ENCODE results near the gene F2.
A peak's percentile ranks its signal among the peaks of the same experiment; 100 is the strongest.

The F2 gene

DNA sequence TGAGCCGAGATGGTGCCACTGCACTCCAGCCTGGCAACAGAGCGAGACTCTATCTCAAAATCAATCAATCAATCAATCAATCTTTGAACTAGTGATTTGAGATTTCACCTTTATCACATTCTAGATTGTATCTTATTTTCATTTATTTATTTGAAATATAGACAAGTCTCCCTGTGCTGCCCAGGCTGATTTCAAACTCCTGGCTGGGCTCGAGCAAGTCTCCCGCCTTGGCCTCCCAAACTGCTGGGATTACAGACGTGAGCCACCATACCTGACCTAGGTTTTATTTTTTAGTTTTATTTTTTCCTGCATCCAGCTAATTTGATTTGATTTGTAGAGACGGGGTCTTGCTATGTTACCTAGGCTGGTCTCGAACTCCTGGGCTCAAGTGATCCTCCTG lies 17.1 kb downstream of the F2 start:
- no peak for DNase-seq
- intact Hi-C loops (cut with DNase I), result no loop called here

GRCh38 chr11:46736615-46737014 lies 17.6 kb downstream of the F2 start:
- intact Hi-C loops (cut with DNase I), result no loop called here
- DNase-seq, result no peak

- DNase-seq, result no peak
- intact Hi-C loops (cut with DNase I), result no loop called here
Measured at GRCh38 chr11:46737699-46738098, 18.7 kb downstream of the F2 start.

GRCh38 chr11:46738887-46739286 lies 19.9 kb downstream of the F2 start:
- no peak for DNase-seq
- intact Hi-C loops (cut with DNase I), result no loop called here

DNA sequence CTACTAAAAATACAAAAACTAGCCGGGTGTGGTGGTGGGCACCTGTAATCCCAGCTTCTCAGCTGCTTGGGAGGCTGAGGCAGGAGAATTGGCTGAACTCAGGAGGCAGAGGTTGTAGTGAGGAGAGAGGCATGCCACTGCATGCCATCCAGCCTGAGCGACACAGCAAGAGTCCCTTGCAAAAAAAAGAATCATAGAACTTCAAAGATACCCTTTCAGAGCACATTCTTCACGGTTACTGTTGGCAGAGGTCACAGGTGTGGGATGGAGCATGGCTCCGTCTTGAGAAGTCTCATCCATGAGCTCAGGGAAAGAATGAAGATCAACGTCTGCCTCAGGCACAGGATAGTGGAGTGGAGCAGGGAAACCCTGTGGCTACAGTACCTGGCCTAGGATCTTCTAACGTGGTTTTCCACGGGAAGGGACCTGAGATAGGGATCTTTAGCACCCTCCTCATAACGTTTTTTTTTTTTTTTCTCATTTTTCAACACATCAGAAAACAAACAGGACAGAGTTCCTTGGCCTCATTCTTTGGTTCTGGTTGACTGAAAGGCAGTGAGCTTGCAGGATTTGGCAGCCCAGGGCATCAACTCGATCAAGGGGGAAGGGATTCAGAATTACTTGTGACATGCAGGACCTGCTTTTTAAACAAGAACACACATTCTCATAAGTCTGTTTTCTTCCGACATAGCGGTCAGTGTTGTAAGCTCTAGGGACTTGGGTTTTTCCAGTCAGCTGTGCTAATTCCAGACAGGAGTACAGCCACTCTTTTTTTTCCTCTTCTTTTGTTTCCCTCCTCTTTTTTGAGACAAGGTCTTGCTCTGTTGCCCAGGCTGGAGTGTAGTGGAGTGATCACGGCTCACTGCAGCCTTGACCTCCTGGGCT lies 22.8 kb downstream of the F2 start:
- no peak for DNase-seq
- intact Hi-C loops (cut with DNase I), result no loop called here

GRCh38 chr11:46743043-46743442 lies 24.0 kb downstream of the F2 start:
- DNase-seq, result no peak
- intact Hi-C loops (cut with DNase I), result no loop called here

GRCh38 chr11:46743693-46744339 lies 24.8 kb downstream of the F2 start:
- no peak for DNase-seq
- intact Hi-C loops (cut with DNase I), result no loop called here

- no peak for DNase-seq
- intact Hi-C loops (cut with DNase I), result no loop called here
Measured at GRCh38 chr11:46745328-46745727, 26.3 kb downstream of the F2 start.

DNA sequence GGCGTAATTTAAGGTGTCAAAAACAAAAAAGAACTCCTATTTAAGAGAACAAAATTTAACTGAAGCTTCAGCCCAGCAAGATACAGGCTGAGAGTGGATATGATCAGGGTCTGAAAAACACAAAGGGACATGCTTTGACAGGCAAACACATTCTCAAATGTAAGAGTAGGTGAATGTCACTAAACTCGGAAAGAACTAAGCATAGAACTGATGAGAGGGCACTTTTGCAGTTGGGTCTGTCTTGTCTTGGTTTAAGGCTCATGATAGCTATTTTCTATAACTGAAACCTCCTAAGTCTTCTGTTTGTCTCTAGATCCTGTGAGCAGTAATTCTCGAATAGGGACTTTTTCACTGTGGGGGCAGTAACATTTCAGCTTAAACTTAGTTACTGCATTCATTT lies 27.0 kb downstream of the F2 start:
- no peak for DNase-seq
- intact Hi-C loops (cut with DNase I), result no loop called here

- intact Hi-C loops (cut with DNase I), result no loop called here
- no peak for DNase-seq
Measured at GRCh38 chr11:46747150-46747549, 28.1 kb downstream of the F2 start.

- no peak for DNase-seq
- intact Hi-C loops (cut with DNase I), result no loop called here
Measured at GRCh38 chr11:46755962-46756361, 36.9 kb downstream of the F2 start.

GRCh38 chr11:46759196-46759595 lies 40.2 kb downstream of the F2 start:
- DNase-seq, result peak in 6 of 10 donors; percentile 14 to 91 (median 38)
- intact Hi-C loops (cut with DNase I), result no loop called here

GRCh38 chr11:46760429-46761128 lies 41.6 kb downstream of the F2 start:
- intact Hi-C loops (cut with DNase I), result no loop called here
- DNase-seq, result no peak

- intact Hi-C loops (cut with DNase I), result no loop called here
- no peak for DNase-seq
Measured at GRCh38 chr11:46761807-46762206, 42.8 kb downstream of the F2 start.

- intact Hi-C loops (cut with DNase I), result no loop called here
- no peak for DNase-seq
Measured at GRCh38 chr11:46762248-46762647, 43.2 kb downstream of the F2 start.

DNA sequence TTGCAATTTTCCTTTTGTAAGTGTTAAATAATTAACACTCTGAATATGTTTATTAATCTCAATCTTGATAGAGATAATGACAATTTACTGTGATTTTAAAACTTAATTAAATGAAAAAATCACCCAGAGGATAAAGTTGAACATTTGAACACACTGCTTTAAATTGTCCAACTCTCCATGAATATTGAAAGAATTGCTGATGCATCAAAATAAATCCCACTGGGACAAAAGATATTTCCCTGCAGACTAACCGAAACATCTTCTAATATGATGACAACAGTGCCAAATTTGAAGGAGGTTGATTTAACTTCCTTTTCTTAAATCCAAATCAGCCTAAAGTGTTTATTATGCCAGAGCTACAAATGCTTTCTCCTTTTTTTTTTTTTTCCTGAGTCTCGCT lies 47.6 kb downstream of the F2 start:
- no peak for DNase-seq
- intact Hi-C loops (cut with DNase I), result no loop called here

- intact Hi-C loops (cut with DNase I), result no loop called here
- no peak for DNase-seq
Measured at GRCh38 chr11:46769636-46770221, 50.7 kb downstream of the F2 start.

DNA sequence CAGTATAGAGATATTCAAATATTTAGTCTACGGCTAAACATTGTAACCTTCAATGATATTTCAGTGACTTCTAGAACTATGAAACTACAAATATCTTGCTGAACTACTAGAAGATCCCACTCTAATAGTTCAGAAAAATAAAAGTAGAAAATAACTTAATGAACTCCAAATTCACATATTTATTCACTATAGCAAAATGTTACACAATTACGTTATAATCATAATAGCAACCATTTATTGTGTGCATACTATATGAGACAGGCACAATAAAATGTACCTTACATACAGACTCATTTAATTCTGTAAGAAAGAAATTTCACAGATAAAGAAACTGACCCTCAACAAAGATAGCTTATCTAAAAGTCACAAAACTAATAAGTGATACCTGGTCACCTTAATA lies 57.9 kb downstream of the F2 start:
- DNase-seq, result no peak
- intact Hi-C loops (cut with DNase I), result no loop called here

DNA sequence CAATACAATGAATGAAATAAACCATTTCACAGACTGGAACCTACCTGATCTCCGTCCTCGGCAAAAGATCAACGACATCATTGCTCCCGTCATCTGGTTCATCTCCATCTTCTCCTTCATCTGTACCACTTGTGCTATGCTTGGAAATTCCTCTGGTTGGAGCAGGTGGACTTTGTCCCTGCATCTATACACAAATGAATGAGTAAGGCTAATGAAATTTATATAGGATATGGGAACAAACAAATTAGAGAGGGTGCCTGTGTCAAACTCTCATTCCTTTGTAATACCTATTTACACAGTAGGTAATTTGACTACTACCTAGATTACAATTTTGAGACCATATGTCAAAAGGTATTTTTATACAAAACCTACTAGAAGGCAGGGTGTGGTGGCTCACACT lies 59.4 kb downstream of the F2 start:
- no peak for DNase-seq
- intact Hi-C loops (cut with DNase I), result no loop called here
